K562 (cell line): ENCODE data around the gene CEACAM21. TPM values are rescaled to one million over a fixed set of nuclear protein-coding genes. Genes with fewer than 3 reads are reported as not detected.
A peak's percentile ranks its signal among the peaks of the same experiment; 100 is the strongest.

ENCODE experiments used
- BCL6 ChIP-seq: fragments of 250-450 bp; sonication (Bioruptor Pico); IDR thresholded peaks from 2 replicates; pipeline ENCODE4 v1.4.0; 2020
- CAMTA2 ChIP-seq: fragments of 250-450 bp; sonication (Bioruptor Pico); conservative IDR thresholded peaks from 2 replicates; pipeline ENCODE4 v1.5.1; 2022
- CBX5 ChIP-seq: IDR thresholded peaks from 2 replicates; pipeline ENCODE4 v1.6.1; 2014; ENCODE audit warnings: low read depth, borderline replicate concordance
- CHD2 ChIP-seq: IDR thresholded peaks from 2 replicates; pipeline ENCODE4 v1.6.1; 2011; ENCODE audit warnings: low read depth, low read length
- GABPA ChIP-seq: fragments of 200-800 bp; sonication (Bioruptor generic); conservative IDR thresholded peaks from 2 replicates; pipeline ENCODE4 v1.6.1; 2016; ENCODE audit warnings: low read depth, missing genetic modification characterization, missing compliant biosample characterization
- MAZ ChIP-seq, 2 experiments: fragments of 450-650 bp in 1 of 2; sonication (generic) in 1 of 2; formaldehyde crosslinking; IDR thresholded peaks in 1 of 2; conservative IDR thresholded peaks in 1 of 2; 2 replicates each; pipeline versions ENCODE4 v1.4.0 to v1.5.0; 2020; ENCODE audit warnings: mild to moderate bottlenecking in 1 of 2, missing genetic modification reagents in 1 of 2
- MTF1 ChIP-seq: fragments of 250-450 bp; sonication (Bioruptor Pico); IDR thresholded peaks from 2 replicates; pipeline ENCODE4 v1.9.0; 2021; ENCODE audit warnings: moderate library complexity, mild to moderate bottlenecking, inconsistent platforms, borderline replicate concordance
- NFIX ChIP-seq: fragments of 250-450 bp; sonication (Bioruptor Pico); IDR thresholded peaks from 2 replicates; pipeline ENCODE4 v1.4.0; 2020; ENCODE audit warnings: low read depth, mild to moderate bottlenecking, moderate library complexity
- NR2F6 ChIP-seq: fragments of 450-650 bp; formaldehyde crosslinking; IDR thresholded peaks from 2 replicates; pipeline ENCODE4 v1.4.0; 2020; ENCODE audit warnings: mild to moderate bottlenecking
- SOX6 ChIP-seq: fragments of 450-650 bp; IDR thresholded peaks from 2 replicates; pipeline ENCODE4 v1.6.1; 2014; ENCODE audit warnings: mild to moderate bottlenecking
- TBL1XR1 ChIP-seq, 2 experiments: IDR thresholded peaks; 2 replicates each; pipeline ENCODE4 v1.6.1; 2012; ENCODE audit warnings: improper control_type of control experiment in 2 of 2, low read length in 2 of 2, mild to moderate bottlenecking in 1 of 2
- TEAD4 ChIP-seq, 2 experiments: sonication (generic) in 1 of 2; formaldehyde crosslinking in 1 of 2; IDR thresholded peaks; 2 replicates each; pipeline versions ENCODE4 v1.6.1 to v1.8.0; 2012 to 2022; ENCODE audit warnings: borderline replicate concordance in 1 of 2, inconsistent platforms in 1 of 2, low read length in 1 of 2, mild to moderate bottlenecking in 1 of 2, missing genetic modification reagents in 1 of 2
- YBX1 ChIP-seq: fragments of 450-650 bp; IDR thresholded peaks from 2 replicates; pipeline ENCODE4 v1.7.1; 2016; ENCODE audit warnings: mild to moderate bottlenecking
- ZBTB1 ChIP-seq: sonication (generic); formaldehyde crosslinking; IDR thresholded peaks from 2 replicates; pipeline ENCODE4 v1.8.1; 2023; ENCODE audit warnings: missing genetic modification reagents, low read depth, mild to moderate bottlenecking, borderline replicate concordance
- ZBTB11 ChIP-seq, 3 experiments: fragments of 200-800 bp in 1 of 3; fragments of 250-450 bp in 1 of 3; fragments of 450-650 bp in 1 of 3; sonication (Bioruptor Pico) in 1 of 3; sonication (Bioruptor generic) in 1 of 3; formaldehyde crosslinking in 1 of 3; IDR thresholded peaks; 2 replicates each; pipeline versions ENCODE4 v1.6.1 to v1.8.0; 2016 to 2022; ENCODE audit warnings: mild to moderate bottlenecking in 2 of 3, missing genetic modification characterization in 2 of 3, missing compliant biosample characterization in 1 of 3, moderate library complexity in 1 of 3
- ZNF174 ChIP-seq: fragments of 250-450 bp; sonication (Bioruptor Pico); IDR thresholded peaks from 2 replicates; pipeline ENCODE4 v1.4.0; 2020; ENCODE audit warnings: mild to moderate bottlenecking
- ZNF518B ChIP-seq: fragments of 250-450 bp; sonication (Bioruptor Pico); IDR thresholded peaks from 2 replicates; pipeline ENCODE4 v1.5.0; 2021; ENCODE audit warnings: mild to moderate bottlenecking, moderate library complexity
- polyA plus RNA-seq, 8 experiments: library from polyadenylated mRNA; depleted of rRNA in 4 of 8; stranded (reverse) in 5 of 8; unstranded in 3 of 8; fragments of >200 nt; fragmentation: Nextera tagmentation in 2 of 8; fragmentation: Illumina TruSeq in 1 of 8; extraction: Ambion mirVana in 2 of 8; extraction: Trizol in 1 of 8; gene quantifications; 2 replicates each; pipeline versions ENCODE4 v1.2.1 to v1.2.3, GENCODE V29; 2011 to 2014; ENCODE audit warnings: inconsistent platforms in 1 of 8, missing spikeins in 1 of 8
- total RNA-seq, 7 experiments: library from RNA; depleted of rRNA in 6 of 7; stranded (reverse); fragments of >200 nt in 6 of 7; fragmentation: Illumina TruSeq in 2 of 7; extraction: Trizol in 2 of 7; gene quantifications; 2 replicates each; pipeline versions ENCODE4 v1.2.1 to v1.2.3, GENCODE V29; 2011 to 2021; ENCODE audit warnings: low replicate concordance in 1 of 7
- TF ChIP-seq, protein P1 (sequence below): fragments of 450-650 bp; IDR thresholded peaks from 2 replicates; pipeline ENCODE4 v1.6.1; 2016

Gene CEACAM21
- total and polyA plus RNA-seq, 9 of the 15 experiments (the other 6 are each of a cell fraction or from before 2014, with no cell fraction given), result 0.06 to 0.40 (median 0.18) TPM; not detected in 1

DNA sequence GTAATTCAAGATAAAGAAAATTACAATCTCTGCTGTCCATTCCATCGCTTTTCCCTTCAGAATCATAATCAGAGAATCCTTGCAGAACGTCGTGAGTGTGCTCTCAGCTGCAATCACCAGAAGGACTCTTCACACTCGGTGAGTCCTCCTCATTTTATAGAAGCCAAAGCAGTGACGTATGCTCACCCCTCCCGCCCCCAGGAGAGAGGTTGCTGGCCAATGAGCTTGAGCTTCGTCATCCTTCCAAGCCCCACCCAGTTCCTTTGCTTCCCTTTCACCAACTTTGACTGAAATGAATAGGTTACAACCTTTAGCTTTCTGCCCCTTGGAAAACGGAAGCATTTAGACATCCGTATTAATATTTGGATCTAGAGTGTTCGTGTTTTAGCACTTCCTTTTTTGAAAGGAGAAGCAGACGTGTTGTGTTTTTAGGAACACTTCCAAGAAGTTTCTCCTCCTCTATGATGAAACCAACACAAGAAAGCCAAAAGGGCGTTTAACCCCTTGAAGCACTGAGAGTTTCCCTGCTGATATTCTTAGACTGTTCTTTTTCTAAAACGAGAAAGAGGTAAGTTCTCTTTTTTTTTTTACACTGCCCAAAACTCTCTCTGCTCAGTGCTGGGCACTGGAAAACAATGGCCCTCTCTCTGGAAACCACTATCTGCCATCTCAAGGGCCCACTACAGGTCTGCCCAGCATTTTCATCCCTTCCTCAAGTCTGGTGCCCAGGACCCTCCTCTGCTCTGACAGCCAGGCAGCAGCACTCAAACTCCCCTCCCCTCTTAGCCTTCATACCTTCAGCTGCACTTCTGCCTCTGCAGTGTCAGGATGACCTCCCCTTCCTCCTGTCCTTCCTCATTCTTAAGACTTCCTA lies 44.3 kb upstream of the CEACAM21 start (continued):
- TF ChIP-seq ZBTB11 (CRISPR knock-in tag; IDR thresholded peaks at IDR 0.05) (no peak), YBX1 (no peak), CBX5 (no peak), CAMTA2 (CRISPR knock-in tag) (no peak), MAZ (CRISPR knock-in tag; conservative IDR thresholded peaks at IDR 0.05 in 1 of 2, IDR thresholded peaks at IDR 0.05 in 1 of 2) (peak in 1 of 2 experiments; percentile 33; a peak in 1 of 4 replicates), SOX6 (peak; percentile 26; the same call in 1 of the 2 replicates), NFIX (no peak), CHD2 (no peak), ZNF174 (CRISPR knock-in tag) (no peak), ZNF518B (no peak), GABPA (tag) (peak; percentile 47), MTF1 (CRISPR knock-in tag) (no peak), BCL6 (CRISPR knock-in tag) (no peak), TEAD4 (IDR thresholded peaks at IDR 0.05; ENCODE audit: low read length) (no peak), TEAD4 (CRISPR knock-in tag; IDR thresholded peaks at IDR 0.05; ENCODE audit: borderline replicate concordance) (no peak), ZBTB1 (no peak), NR2F6 (no peak), TBL1XR1 (IDR thresholded peaks at IDR 0.05; ENCODE audit: low read length in 2 of 2) (no peak)
- TF ChIP-seq, protein P1, sequence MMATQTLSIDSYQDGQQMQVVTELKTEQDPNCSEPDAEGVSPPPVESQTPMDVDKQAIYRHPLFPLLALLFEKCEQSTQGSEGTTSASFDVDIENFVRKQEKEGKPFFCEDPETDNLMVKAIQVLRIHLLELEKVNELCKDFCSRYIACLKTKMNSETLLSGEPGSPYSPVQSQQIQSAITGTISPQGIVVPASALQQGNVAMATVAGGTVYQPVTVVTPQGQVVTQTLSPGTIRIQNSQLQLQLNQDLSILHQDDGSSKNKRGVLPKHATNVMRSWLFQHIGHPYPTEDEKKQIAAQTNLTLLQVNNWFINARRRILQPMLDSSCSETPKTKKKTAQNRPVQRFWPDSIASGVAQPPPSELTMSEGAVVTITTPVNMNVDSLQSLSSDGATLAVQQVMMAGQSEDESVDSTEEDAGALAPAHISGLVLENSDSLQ, result no peak
